ENCODE data around the gene LLGL2.

- TF ChIP-seq CTCF (IDR thresholded peaks at IDR 0.05 in 8 of 11, conservative IDR thresholded peaks at IDR 0.05 in 3 of 11): no peak
- no peak for TF ChIP-seq POLR2A (IDR thresholded peaks at IDR 0.05)
- no peak for TF ChIP-seq POLR2AphosphoS5 (IDR thresholded peaks at IDR 0.05)
Measured at GRCh38 chr17:75551266-75551665, 25.8 kb downstream of the LLGL2 start.
